GM19324 (cell line): ENCODE measurements around the gene FAM222A.

Experiments used
- ATAC-seq: cut with Tn5 transposase; IDR thresholded peaks from one replicate; pipeline ENCODE4 v1.9.1; 2021; ENCODE audit warnings: mild to moderate bottlenecking, moderate library complexity; ENCODE audit not compliant: unreplicated experiment, low FRiP score

The FAM222A gene

DNA sequence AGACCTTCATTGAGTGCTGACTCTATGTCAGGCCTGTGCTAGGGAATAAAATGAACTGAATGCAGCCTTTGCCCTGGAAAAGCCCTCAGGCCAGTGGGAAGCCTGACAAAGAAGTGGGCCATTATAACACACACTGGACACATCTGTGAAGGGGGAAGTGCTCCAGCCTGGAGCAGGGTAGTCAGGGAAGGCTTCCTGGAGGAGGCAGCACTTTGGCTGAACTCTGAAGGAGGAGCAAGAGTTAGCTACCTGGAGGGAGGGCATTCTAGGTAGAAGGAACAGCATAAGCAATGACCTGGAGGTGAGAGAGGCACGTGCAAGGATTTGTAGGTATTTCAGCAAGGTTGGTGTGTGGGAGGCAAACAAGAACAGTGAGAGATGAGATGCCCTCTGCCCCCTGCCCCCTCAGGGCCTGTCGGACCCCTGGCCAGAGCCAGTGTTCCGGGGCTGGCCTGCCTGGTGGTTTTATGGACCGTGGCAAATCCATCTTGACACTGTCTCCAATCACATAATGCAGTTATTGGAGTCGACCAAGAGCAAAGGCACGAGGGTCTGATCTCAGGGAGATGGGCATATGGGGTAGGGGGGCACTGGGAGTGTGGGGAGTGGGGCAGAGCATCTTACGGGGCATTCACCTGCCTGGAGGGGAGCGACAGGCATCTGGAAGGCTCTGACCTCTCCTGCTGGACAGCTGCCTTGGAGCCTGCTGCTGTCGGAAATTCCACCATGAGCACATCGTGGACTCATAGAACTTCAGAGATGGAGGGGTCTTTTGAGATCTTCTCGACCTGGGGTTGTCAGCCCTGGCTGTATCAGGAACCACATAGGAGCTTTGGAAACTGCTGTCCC, 2.7 kb upstream of the FAM222A start:
- no peak for ATAC-seq

DNA sequence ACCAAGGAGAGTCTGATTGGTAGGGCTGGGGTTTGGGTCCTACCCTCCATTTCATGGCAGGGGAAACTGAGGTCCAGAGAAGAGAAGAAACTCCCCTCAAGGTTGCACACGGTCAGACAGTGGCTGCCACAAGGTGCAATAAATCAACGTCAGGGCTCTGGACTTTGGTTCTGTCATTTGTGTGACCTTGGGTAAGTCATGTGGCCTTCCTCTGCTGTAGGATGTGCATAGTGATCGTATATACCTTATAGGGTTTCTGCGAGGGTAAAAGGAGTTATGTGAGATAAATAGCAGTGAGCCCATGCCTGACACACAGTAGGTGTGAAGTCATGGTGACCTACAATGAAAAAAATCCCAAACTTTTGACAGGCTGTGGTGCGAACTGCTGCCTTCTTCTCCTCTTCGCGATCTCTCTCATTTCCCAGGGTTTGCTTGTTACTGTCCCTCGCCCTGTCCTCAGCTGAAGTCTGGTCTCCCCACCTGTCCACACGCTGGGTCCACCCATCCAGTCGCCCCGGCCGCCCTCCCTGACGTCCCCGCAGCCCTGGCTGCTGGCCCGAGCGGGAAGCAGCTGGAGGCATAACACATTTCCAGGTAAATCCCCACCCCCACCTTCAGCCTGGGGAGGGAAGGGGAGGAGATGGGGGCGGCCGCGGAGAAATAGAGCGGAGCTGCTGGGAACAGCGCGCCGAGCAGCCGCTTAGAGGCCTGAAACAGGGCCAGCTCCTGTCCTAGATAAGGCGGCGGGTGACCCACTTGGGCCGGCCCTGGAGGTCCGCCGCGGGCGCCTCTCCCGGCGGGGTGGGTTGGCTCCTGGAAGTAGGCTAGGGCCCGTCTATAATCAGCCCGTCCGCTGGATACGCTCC, 1.8 kb upstream of the FAM222A start:
- ATAC-seq = no peak

GRCh38 chr12:109714141-109714912, 702 bp downstream of the FAM222A start:
- ATAC-seq = peak; percentile 29

- no peak for ATAC-seq
Measured at GRCh38 chr12:109714913-109715244, 1.3 kb downstream of the FAM222A start.

DNA sequence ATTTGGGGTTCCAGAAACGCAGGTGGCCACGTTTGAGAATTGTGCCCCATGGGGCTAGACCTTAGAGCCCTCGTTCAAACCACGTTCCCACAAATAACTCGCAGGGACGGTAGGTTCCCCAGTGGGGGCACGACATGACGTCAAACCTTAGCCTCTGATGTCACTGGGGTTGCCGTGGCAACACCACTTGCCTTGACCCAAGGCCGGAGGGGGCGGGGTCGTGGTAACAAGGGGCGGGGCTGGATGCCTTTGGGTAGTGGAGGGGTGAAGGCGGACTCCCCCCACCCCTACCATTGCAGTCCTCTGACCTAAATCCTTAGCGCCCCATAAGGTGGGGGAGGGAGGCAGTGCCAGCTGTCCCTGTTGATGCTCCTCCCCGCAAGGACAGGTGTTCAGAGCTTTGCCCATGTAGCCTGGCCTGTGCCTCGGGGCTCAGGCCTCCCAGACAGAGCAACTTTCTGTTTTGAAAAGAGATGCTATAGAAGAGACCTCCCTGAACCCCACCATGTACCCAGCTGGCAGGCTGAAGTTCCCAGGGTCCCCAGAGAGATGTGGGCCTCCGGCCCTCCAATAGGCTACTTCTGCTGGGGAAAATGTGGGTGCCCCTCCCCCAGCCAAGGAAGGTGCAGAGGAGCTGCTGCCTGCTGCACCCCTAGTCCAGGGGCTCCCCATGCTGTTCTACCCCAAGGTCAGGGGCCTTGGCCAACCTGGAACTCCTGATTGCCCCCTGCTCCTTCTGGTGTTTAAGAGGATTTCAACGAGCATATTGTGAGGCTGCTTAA, 1.9 kb downstream of the FAM222A start:
- ATAC-seq = no peak

GRCh38 chr12:109716092-109716479, 2.5 kb downstream of the FAM222A start:
- no peak for ATAC-seq

DNA sequence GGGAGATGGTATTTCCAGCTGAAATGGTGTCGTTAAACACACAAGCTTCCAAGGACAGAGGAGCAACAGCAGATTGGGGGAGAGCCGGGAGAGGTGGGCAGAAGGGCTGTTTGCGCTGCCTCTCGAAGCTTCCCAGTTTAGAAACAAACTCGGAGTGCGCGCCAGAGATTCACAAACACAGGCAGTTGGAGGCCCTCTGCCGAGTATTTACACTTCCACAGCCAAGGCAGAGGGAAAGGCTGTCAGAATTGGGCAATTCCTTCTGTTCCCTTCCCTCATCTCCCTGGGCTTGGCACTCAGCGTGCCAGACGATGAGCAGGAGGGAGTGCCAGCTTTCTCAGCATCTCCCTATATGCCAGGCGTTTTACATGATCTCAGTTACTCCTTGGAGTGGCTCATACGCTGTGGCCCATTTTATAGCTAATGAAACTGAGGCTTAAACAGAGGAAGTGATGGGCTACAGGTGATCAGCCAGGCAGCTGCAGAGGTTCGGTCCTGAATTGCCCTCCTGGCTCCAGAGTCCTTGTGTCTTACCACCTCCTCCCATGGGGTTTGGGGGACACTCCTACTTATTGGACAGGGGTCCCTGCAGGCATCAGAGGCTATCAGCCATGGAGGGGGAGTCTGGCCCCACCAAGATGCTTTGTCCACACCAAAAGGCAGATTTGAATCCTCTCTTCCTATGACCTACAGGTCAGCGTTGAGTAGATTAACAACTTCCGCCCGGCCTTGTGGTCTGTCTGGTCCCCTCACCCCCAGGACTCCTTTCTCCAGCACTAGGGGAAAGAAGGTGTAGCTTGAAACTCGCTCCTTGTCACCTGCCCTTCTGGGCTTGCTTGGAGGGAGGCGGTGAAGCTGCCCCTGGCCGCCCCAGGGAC, 3.1 kb downstream of the FAM222A start:
- no peak for ATAC-seq

- ATAC-seq = no peak
Measured at GRCh38 chr12:109717390-109718357, 4.0 kb downstream of the FAM222A start.

GRCh38 chr12:109718390-109718789, 4.8 kb downstream of the FAM222A start:
- ATAC-seq = no peak

GRCh38 chr12:109719123-109720022, 5.7 kb downstream of the FAM222A start:
- no peak for ATAC-seq

DNA sequence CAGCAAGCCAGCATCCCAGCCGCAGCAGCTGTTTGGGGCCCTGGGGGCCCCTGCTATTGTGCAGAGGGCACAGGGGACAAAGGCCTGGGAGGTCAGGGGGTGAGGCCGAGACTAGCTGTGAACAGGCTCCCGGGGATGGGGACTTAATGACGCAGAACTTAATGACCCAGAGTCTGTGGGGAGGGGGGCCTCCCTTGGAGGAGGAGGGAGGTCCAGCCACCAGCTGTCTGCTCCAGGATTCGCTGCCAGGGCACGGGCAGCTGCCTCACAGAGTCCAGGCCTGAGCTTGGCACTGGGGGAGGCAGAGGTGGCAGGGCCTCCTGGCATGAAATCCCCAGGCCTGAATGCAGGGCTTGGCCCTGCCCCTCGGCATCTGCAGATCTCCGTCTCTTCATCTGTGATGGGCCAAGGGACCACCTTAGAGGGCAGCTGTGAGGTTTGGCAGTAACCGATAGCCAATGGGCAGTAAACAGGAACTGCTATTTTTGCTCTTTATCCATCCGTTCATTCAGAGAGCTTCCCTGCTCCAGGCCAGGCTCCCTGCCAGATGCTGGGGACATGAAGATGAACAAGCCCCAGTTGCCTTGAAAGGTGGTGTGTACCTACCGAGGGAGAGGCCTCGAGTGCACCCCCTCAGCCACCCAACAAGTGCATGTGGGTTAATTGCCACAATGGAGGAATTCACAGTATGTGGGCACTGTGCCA, 6.7 kb downstream of the FAM222A start:
- ATAC-seq = no peak

DNA sequence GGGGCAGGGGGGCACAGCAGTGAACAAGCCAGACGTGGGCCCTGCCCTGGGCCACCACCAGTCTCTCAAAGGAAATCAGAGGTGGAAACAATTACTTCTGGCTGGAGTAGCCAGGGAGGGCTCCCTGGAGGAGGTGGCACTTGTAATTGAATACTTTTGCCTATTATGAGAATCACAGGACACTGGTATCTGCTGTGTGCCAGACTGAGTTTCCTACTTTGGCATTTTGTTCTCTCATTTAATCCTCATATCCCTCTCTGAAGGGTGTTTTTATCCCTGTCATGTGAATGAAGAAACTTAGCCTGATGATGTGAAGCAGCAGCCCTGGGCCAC, 7.2 kb downstream of the FAM222A start:
- ATAC-seq = no peak

DNA sequence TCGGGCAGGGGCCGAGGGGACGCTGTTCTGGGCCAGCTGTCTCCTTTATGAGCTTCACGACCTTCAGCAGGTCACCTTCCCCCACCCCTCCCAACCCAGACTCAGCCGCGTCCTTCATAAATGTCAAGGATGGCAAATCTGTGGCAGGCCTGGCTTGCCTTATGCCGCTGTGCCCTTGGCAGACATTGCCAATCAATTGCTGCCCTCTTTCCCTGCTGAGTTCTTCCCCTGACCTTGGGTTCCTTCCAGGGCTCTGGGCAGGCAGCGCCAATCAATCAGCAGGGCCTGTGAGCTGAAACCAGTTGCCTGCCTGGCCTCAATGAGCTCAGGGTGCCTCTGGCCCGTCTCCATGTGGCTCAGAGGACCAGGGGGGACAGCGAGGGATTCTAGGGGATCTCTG, 7.7 kb downstream of the FAM222A start:
- no peak for ATAC-seq

DNA sequence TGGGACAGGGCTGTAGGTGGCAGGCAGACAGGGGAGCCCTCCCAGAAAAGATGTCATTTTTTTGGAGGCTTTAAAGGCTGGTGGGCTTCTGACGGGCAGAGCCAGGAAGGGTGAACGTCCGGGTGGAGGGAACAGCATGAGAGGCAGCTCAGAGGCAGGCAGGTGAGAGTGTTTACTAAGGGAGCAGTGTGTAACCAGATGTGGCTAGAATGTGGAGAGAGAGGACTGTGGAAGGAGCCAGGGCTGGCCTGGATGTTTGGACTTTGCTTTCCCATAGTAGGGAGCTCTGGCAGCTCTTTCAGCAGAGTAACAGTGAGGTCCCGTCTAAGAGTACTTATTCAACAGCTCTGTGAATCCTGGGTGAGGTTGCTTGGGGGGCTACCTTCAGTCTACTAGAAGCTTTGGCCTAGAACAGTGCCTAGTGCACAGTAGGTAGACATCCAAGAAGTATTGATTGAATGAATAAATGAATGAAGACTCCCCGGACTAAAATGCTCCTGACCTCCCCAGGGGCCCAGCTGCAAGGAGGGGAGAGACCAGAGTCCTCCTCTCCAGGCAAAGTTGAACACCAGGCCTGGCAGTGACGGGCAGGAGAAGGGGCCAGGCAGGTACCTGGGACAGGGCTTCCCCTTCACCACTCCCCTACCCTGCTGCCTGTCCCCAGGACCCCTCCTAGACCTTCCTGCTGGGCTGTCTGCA, 8.5 kb downstream of the FAM222A start:
- ATAC-seq = no peak

DNA sequence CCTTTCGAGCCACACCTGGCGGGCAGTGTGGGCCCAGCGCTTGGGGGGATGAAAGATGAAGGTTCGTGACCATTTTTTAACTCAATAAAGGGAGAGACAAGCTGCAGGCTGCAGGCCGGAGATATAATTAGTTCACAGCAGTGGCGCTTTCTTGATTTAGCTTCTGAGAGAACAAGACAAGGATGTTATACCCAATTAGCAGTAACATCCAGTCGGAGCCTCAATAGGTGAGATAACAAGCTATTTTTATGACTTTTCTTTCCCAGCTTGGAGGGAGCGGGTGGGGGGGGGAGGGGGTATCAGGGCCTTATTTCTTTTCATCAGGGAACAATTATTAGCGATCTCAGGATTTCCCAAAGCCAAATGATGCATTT, 9.1 kb downstream of the FAM222A start:
- no peak for ATAC-seq

- no peak for ATAC-seq
Measured at GRCh38 chr12:109723311-109723881, 9.8 kb downstream of the FAM222A start.
